Ascending aorta (tissue), 2 donors: ENCODE results near the gene TLL2. TPM values are rescaled to one million over a fixed set of nuclear protein-coding genes. Genes with fewer than 3 reads are reported as not detected.

Experiments
- DNase-seq, 2 donors: peaks; one replicate each; pipeline ENCODE4 v3.0.0-alpha.2; 2019; ENCODE audit warnings: low spot score in 2 of 2
- H3K27ac ChIP-seq, 2 donors: fragments of 200-600 bp; sonication (generic); one replicate each; pipeline ENCODE4 v1.5.1; 2016 to 2017; ENCODE audit warnings: mild to moderate bottlenecking in 1 of 2
- H3K27me3 ChIP-seq: fragments of 200-600 bp; sonication (generic); one replicate; pipeline ENCODE4 v1.5.1; 2017
- H3K36me3 ChIP-seq, 2 donors: fragments of 200-600 bp; sonication (generic); one replicate each; pipeline ENCODE4 v1.5.1; 2016
- H3K4me1 ChIP-seq, 2 donors: fragments of 200-600 bp; sonication (generic); one replicate each; pipeline ENCODE4 v1.5.1; 2016 to 2017; ENCODE audit warnings: mild to moderate bottlenecking in 1 of 2
- H3K4me3 ChIP-seq, 2 donors: fragments of 200-600 bp; sonication (generic); one replicate each; pipeline ENCODE4 v1.5.1; 2016 to 2017; ENCODE audit warnings: mild to moderate bottlenecking in 1 of 2
- H3K9me3 ChIP-seq, 2 donors: fragments of 200-600 bp; sonication (generic); one replicate each; pipeline ENCODE4 v1.5.1; 2016
- intact Hi-C: fragments of 100-400 bp; cut with DNase I; formaldehyde crosslinking; loops from one replicate; pipeline ENCODE4 v1.15.1; 2023
- total RNA-seq: library from RNA; depleted of rRNA; stranded (reverse); fragments of >200 nt; gene quantifications from one replicate; pipeline ENCODE4 v1.1.0, GENCODE V29; 2016
- TF ChIP-seq, protein P1 (sequence below), 3 experiments: fragments of 200-600 bp in 2 of 3; fragments of 450-650 bp in 1 of 3; sonication (generic) in 2 of 3; IDR thresholded peaks; one replicate each; pipeline ENCODE4 v1.5.1; 2016 to 2019; ENCODE audit warnings: antibody characterized with exemption in 3 of 3, mild to moderate bottlenecking in 1 of 3, moderate library complexity in 1 of 3

TLL2 gene
- total RNA-seq, 1 donor from 2014 or later: not detected

DNA sequence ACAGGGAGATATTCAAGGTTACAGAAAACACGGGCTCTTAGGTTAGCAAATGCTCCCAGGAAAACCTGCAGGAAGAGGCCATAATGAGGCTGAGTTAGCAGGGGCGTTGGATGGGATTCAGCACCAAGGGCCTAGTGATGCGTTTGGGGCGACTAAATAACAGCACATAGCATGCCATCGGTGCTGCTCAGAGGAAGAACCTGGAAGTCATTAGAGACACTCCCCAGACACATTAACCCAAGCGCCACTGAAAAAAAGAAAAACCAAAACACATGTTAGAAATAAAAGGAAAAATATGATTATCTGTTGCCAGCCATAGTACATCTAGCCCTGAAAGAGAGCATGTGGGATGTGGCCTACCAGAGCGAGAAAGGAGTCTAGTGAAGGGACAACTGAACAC is 126.1 kb downstream of the TLL2 start:
- Histone ChIP-seq H3K4me1 (peaks cover 0 to 10% of the 10 kb centered on the region in 2 donors), H3K9me3 (no peaks in the 10 kb centered on the region), H3K4me3 (no peak overlapping the region), H3K36me3 (no peaks in the 10 kb centered on the region), H3K27me3 (no peaks in the 10 kb centered on the region), H3K27ac (no peak overlapping the region)
- TF ChIP-seq, protein P1, sequence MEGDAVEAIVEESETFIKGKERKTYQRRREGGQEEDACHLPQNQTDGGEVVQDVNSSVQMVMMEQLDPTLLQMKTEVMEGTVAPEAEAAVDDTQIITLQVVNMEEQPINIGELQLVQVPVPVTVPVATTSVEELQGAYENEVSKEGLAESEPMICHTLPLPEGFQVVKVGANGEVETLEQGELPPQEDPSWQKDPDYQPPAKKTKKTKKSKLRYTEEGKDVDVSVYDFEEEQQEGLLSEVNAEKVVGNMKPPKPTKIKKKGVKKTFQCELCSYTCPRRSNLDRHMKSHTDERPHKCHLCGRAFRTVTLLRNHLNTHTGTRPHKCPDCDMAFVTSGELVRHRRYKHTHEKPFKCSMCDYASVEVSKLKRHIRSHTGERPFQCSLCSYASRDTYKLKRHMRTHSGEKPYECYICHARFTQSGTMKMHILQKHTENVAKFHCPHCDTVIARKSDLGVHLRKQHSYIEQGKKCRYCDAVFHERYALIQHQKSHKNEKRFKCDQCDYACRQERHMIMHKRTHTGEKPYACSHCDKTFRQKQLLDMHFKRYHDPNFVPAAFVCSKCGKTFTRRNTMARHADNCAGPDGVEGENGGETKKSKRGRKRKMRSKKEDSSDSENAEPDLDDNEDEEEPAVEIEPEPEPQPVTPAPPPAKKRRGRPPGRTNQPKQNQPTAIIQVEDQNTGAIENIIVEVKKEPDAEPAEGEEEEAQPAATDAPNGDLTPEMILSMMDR (IDR thresholded peaks at IDR 0.05): no peak
- intact Hi-C loops: no loop called here
- DNase-seq: no peak

DNA sequence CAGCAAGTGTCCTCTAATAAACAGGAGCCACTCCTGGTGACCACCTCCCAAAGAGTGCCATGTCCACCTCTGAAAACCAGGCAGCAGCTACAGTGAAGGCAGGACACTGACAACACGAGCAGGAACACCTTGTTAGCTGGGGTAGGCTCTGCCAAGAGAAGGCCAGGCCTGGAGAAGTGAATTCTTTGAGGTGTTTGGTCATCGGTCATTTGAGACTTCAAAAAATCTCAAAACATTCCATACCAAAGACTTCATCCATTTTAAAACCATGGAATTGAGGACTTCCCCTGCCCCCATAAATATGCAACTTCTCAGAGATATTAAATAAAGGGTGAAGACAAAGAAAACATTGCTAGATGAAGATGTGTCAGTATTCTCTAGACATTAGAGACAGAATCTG is 126.6 kb downstream of the TLL2 start:
- no peaks in the 10 kb centered on the region for H3K27me3 ChIP-seq
- no peaks in the 10 kb centered on the region for H3K36me3 ChIP-seq
- no peak overlapping the region for H3K27ac ChIP-seq
- H3K4me1 ChIP-seq: peaks cover 0 to 10% of the 10 kb centered on the region in 2 donors
- no peak for DNase-seq
- H3K4me3 ChIP-seq: no peak overlapping the region
- no peaks in the 10 kb centered on the region for H3K9me3 ChIP-seq
- intact Hi-C loops: no loop called here
- TF ChIP-seq, protein P1 (IDR thresholded peaks at IDR 0.05): no peak

DNA sequence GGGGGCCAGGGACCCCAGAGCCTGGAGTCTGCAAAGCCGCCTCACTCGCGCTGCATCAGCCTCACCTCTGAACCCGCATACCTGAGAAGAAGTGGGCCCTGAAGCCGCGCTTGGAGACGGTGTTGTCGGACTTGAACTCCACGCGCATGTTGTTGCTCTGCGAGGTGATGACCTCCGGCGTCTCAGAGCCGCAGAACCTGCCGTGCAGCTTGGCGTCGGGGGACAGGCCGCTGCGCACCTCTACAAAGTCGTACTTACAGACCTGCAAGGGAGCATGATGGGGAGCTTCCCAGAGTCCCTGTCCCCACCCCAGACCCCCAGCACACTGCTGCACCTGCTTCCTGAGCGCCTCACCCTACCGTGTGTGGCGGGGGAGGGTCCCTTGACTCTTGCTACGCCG is 129.2 kb downstream of the TLL2 start:
- no peak for DNase-seq
- TF ChIP-seq, protein P1 (IDR thresholded peaks at IDR 0.05): no peak
- Histone ChIP-seq H3K4me1 (peaks cover 0 to under 1% of the 10 kb centered on the region in 2 donors), H3K9me3 (no peaks in the 10 kb centered on the region), H3K27me3 (no peaks in the 10 kb centered on the region), H3K27ac (no peak overlapping the region), H3K4me3 (no peak overlapping the region), H3K36me3 (no peaks in the 10 kb centered on the region)
- intact Hi-C loops: no loop called here

DNA sequence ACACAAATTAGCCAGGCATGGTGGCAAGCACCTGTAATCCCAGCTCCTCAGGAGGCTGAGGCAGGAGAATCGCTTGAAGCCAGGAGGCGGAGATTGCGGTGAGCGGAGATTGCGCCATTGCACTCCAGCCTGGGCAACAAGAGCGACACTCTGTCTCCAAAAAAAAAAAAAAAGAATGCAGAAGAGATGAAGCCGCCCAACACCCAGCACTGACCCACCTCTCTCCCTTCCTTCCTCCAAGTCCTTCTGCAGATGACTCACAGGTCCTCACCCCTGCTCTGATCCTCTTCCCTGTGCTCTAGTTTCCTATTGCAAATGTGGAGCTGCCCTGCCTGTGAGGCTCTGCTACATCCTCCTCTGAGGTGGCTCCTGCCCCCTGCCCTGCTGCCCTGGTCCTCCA is 132.9 kb downstream of the TLL2 start:
- Histone ChIP-seq H3K4me1 (no peaks in the 10 kb centered on the region), H3K27me3 (no peaks in the 10 kb centered on the region), H3K36me3 (no peaks in the 10 kb centered on the region), H3K4me3 (no peak overlapping the region), H3K27ac (no peak overlapping the region), H3K9me3 (no peaks in the 10 kb centered on the region)
- DNase-seq: no peak
- intact Hi-C loops: no loop called here
- TF ChIP-seq, protein P1 (IDR thresholded peaks at IDR 0.05): no peak

DNA sequence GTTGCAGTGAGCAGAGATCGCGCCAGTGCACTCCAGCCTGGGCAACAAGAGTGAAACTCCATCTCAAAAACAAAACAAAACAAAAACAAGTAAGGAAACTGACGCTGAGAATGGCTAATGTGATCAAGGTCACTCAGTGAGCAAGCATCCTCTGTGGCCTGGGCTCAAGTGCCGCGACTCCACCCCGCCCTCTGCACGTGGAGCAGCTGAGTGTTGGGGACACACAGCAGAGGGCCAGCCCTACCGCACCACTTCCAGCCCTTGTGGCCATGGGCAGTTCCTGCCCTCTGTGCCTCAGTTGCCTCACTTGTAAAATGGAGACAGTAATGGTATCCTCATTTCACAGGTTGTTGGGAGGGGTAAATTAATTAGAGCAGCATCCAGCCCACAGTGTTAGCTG is 134.0 kb downstream of the TLL2 start:
- no peak overlapping the region for H3K4me3 ChIP-seq
- intact Hi-C loops: loop anchor here (5.0 to 10.0 kb wide), 2 partner anchors 453 to 645 kb away; partner anchors contain the start of gene LCOR
- DNase-seq: no peak
- TF ChIP-seq, protein P1 (IDR thresholded peaks at IDR 0.05): no peak
- no peaks in the 10 kb centered on the region for H3K9me3 ChIP-seq
- peaks cover 0 to 4% of the 10 kb centered on the region in 2 donors for H3K4me1 ChIP-seq
- no peaks in the 10 kb centered on the region for H3K36me3 ChIP-seq
- no peaks in the 10 kb centered on the region for H3K27me3 ChIP-seq
- H3K27ac ChIP-seq: no peak overlapping the region

DNA sequence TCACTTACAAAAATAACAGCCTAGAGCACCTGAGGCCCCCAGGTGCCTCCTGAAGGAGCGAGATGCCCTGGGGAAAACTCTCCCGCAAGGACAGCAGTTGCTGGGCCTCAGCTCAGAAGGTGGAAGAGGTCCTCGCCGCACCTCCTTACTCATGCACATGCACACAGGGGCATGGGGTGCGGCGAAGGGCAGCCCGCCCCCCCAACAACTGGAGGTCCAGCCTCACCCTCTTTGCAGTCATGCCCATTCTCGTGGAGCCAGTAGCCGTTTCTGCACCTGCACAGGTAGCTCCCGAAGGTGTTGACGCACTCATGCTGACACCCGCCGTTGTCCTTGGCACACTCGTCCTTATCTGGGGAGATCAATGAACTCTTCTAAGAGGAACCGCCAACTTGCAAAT is 135.0 kb downstream of the TLL2 start:
- DNase-seq: no peak
- peaks cover 0 to 4% of the 10 kb centered on the region in 2 donors for H3K4me1 ChIP-seq
- TF ChIP-seq, protein P1 (IDR thresholded peaks at IDR 0.05): no peak
- H3K27me3 ChIP-seq: no peaks in the 10 kb centered on the region
- no peaks in the 10 kb centered on the region for H3K9me3 ChIP-seq
- H3K4me3 ChIP-seq: no peak overlapping the region
- no peaks in the 10 kb centered on the region for H3K36me3 ChIP-seq
- H3K27ac ChIP-seq: no peak overlapping the region
- intact Hi-C loops: loop anchor here (5.0 to 10.0 kb wide), 2 partner anchors 454 to 646 kb away; partner anchors contain the start of gene LCOR
